ENCODE data around the gene ITPR3.

Gene ITPR3

GRCh38 chr6:33659986-33660385, 38.9 kb downstream of the ITPR3 start:
- peaks cover 3% of the 10 kb centered on the region for H3K4me1 ChIP-seq (ENCODE audit: control insufficient read depth, insufficient read depth, low read length, unreplicated experiment)
- no peaks in the 10 kb centered on the region for H3K36me3 ChIP-seq (ENCODE audit: insufficient read depth, low read length)
- H3K4me3 ChIP-seq (ENCODE audit: low read depth, low read length), result no peak overlapping the region

GRCh38 chr6:33661106-33661838, 40.1 kb downstream of the ITPR3 start:
- H3K4me1 ChIP-seq (ENCODE audit: control insufficient read depth, insufficient read depth, low read length, unreplicated experiment), result no peaks in the 10 kb centered on the region
- H2AFZ ChIP-seq (ENCODE audit: low read length, unreplicated experiment), result no peak overlapping the region
- H3K36me3 ChIP-seq (ENCODE audit: insufficient read depth, low read length), result no peaks in the 10 kb centered on the region
- no peak overlapping the region for H3K27ac ChIP-seq (ENCODE audit: low read depth, low read length)
- no peaks in the 10 kb centered on the region for H3K79me2 ChIP-seq (ENCODE audit: control insufficient read depth, insufficient read depth, low read length, unreplicated experiment)
- H3K27me3 ChIP-seq (ENCODE audit: insufficient read depth, low read length), result no peaks in the 10 kb centered on the region
- H3K4me3 ChIP-seq (ENCODE audit: low read depth, low read length), result no peak overlapping the region

More at GRCh38 chr6:33659986-33660385, 38.9 kb downstream of the ITPR3 start:
- no peaks in the 10 kb centered on the region for H3K27me3 ChIP-seq (ENCODE audit: insufficient read depth, low read length)
- H2AFZ ChIP-seq (ENCODE audit: low read length, unreplicated experiment), result no peak overlapping the region
- no peaks in the 10 kb centered on the region for H3K79me2 ChIP-seq (ENCODE audit: control insufficient read depth, insufficient read depth, low read length, unreplicated experiment)
- H3K27ac ChIP-seq (ENCODE audit: low read depth, low read length), result no peak overlapping the region

- H3K4me1 ChIP-seq (ENCODE audit: control insufficient read depth, insufficient read depth, low read length, unreplicated experiment), result no peaks in the 10 kb centered on the region
- H3K27ac ChIP-seq (ENCODE audit: low read depth, low read length), result no peak overlapping the region
- H3K4me3 ChIP-seq (ENCODE audit: low read depth, low read length), result no peak overlapping the region
- H3K27me3 ChIP-seq (ENCODE audit: insufficient read depth, low read length), result no peaks in the 10 kb centered on the region
- H2AFZ ChIP-seq (ENCODE audit: low read length, unreplicated experiment), result no peak overlapping the region
- no peaks in the 10 kb centered on the region for H3K36me3 ChIP-seq (ENCODE audit: insufficient read depth, low read length)
- H3K79me2 ChIP-seq (ENCODE audit: control insufficient read depth, insufficient read depth, low read length, unreplicated experiment), result no peaks in the 10 kb centered on the region
These were observed 41.2 kb downstream of the ITPR3 start for GRCh38 chr6:33662318-33662717.

GRCh38 chr6:33663028-33663427, 41.9 kb downstream of the ITPR3 start:
- no peaks in the 10 kb centered on the region for H3K4me1 ChIP-seq (ENCODE audit: control insufficient read depth, insufficient read depth, low read length, unreplicated experiment)
- H3K4me3 ChIP-seq (ENCODE audit: low read depth, low read length), result no peak overlapping the region
- no peaks in the 10 kb centered on the region for H3K36me3 ChIP-seq (ENCODE audit: insufficient read depth, low read length)
- H2AFZ ChIP-seq (ENCODE audit: low read length, unreplicated experiment), result no peak overlapping the region
- H3K27me3 ChIP-seq (ENCODE audit: insufficient read depth, low read length), result no peaks in the 10 kb centered on the region
- no peaks in the 10 kb centered on the region for H3K79me2 ChIP-seq (ENCODE audit: control insufficient read depth, insufficient read depth, low read length, unreplicated experiment)
- no peak overlapping the region for H3K27ac ChIP-seq (ENCODE audit: low read depth, low read length)

GRCh38 chr6:33663727-33664449, 42.8 kb downstream of the ITPR3 start:
- Histone ChIP-seq H3K4me3 (ENCODE audit: low read depth, low read length) (no peak overlapping the region), H3K27ac (ENCODE audit: low read depth, low read length) (no peak overlapping the region), H3K79me2 (ENCODE audit: control insufficient read depth, insufficient read depth, low read length, unreplicated experiment) (no peaks in the 10 kb centered on the region), H2AFZ (ENCODE audit: low read length, unreplicated experiment) (no peak overlapping the region), H3K27me3 (ENCODE audit: insufficient read depth, low read length) (no peaks in the 10 kb centered on the region), H3K36me3 (ENCODE audit: insufficient read depth, low read length) (no peaks in the 10 kb centered on the region), H3K4me1 (ENCODE audit: control insufficient read depth, insufficient read depth, low read length, unreplicated experiment) (no peaks in the 10 kb centered on the region)

- no peaks in the 10 kb centered on the region for H3K4me1 ChIP-seq (ENCODE audit: control insufficient read depth, insufficient read depth, low read length, unreplicated experiment)
- H3K36me3 ChIP-seq (ENCODE audit: insufficient read depth, low read length), result no peaks in the 10 kb centered on the region
- no peak overlapping the region for H2AFZ ChIP-seq (ENCODE audit: low read length, unreplicated experiment)
- H3K27me3 ChIP-seq (ENCODE audit: insufficient read depth, low read length), result no peaks in the 10 kb centered on the region
- H3K27ac ChIP-seq (ENCODE audit: low read depth, low read length), result no peak overlapping the region
- no peak overlapping the region for H3K4me3 ChIP-seq (ENCODE audit: low read depth, low read length)
- H3K79me2 ChIP-seq (ENCODE audit: control insufficient read depth, insufficient read depth, low read length, unreplicated experiment), result no peaks in the 10 kb centered on the region
These were observed 43.5 kb downstream of the ITPR3 start for GRCh38 chr6:33664506-33665057.

GRCh38 chr6:33665957-33666356, 44.8 kb downstream of the ITPR3 start:
- no peaks in the 10 kb centered on the region for H3K4me1 ChIP-seq (ENCODE audit: control insufficient read depth, insufficient read depth, low read length, unreplicated experiment)
- H3K79me2 ChIP-seq (ENCODE audit: control insufficient read depth, insufficient read depth, low read length, unreplicated experiment), result no peaks in the 10 kb centered on the region
- no peak overlapping the region for H2AFZ ChIP-seq (ENCODE audit: low read length, unreplicated experiment)
- H3K27ac ChIP-seq (ENCODE audit: low read depth, low read length), result no peak overlapping the region
- peaks cover 3% of the 10 kb centered on the region; the same call in 1 of the 2 replicates for H3K36me3 ChIP-seq (ENCODE audit: insufficient read depth, low read length)
- H3K4me3 ChIP-seq (ENCODE audit: low read depth, low read length), result no peak overlapping the region
- no peaks in the 10 kb centered on the region for H3K27me3 ChIP-seq (ENCODE audit: insufficient read depth, low read length)

GRCh38 chr6:33667072-33667471, 46.0 kb downstream of the ITPR3 start:
- no peaks in the 10 kb centered on the region for H3K79me2 ChIP-seq (ENCODE audit: control insufficient read depth, insufficient read depth, low read length, unreplicated experiment)
- H3K36me3 ChIP-seq (ENCODE audit: insufficient read depth, low read length), result peaks cover 8% of the 10 kb centered on the region; the same call in 1 of the 2 replicates
- no peaks in the 10 kb centered on the region for H3K4me1 ChIP-seq (ENCODE audit: control insufficient read depth, insufficient read depth, low read length, unreplicated experiment)
- no peak overlapping the region for H3K27ac ChIP-seq (ENCODE audit: low read depth, low read length)
- H3K27me3 ChIP-seq (ENCODE audit: insufficient read depth, low read length), result no peaks in the 10 kb centered on the region
- H3K4me3 ChIP-seq (ENCODE audit: low read depth, low read length), result no peak overlapping the region
- H2AFZ ChIP-seq (ENCODE audit: low read length, unreplicated experiment), result no peak overlapping the region

GRCh38 chr6:33667776-33668175, 46.7 kb downstream of the ITPR3 start:
- Histone ChIP-seq H3K4me3 (ENCODE audit: low read depth, low read length) (no peak overlapping the region), H3K27me3 (ENCODE audit: insufficient read depth, low read length) (no peaks in the 10 kb centered on the region), H3K27ac (ENCODE audit: low read depth, low read length) (no peak overlapping the region), H3K4me1 (ENCODE audit: control insufficient read depth, insufficient read depth, low read length, unreplicated experiment) (no peaks in the 10 kb centered on the region), H3K79me2 (ENCODE audit: control insufficient read depth, insufficient read depth, low read length, unreplicated experiment) (no peaks in the 10 kb centered on the region), H2AFZ (ENCODE audit: low read length, unreplicated experiment) (no peak overlapping the region), H3K36me3 (ENCODE audit: insufficient read depth, low read length) (peaks cover 8% of the 10 kb centered on the region; the same call in 1 of the 2 replicates)

- H3K27ac ChIP-seq (ENCODE audit: low read depth, low read length), result no peak overlapping the region
These were observed 47.2 kb downstream of the ITPR3 start for GRCh38 chr6:33668328-33668727.

More at GRCh38 chr6:33668328-33668727, 47.2 kb downstream of the ITPR3 start:
- H3K4me3 ChIP-seq (ENCODE audit: low read depth, low read length), result no peak overlapping the region
- H3K4me1 ChIP-seq (ENCODE audit: control insufficient read depth, insufficient read depth, low read length, unreplicated experiment), result peaks cover 5% of the 10 kb centered on the region
- H3K36me3 ChIP-seq (ENCODE audit: insufficient read depth, low read length), result peaks cover 8% of the 10 kb centered on the region; the same call in 1 of the 2 replicates
- no peak overlapping the region for H2AFZ ChIP-seq (ENCODE audit: low read length, unreplicated experiment)
- H3K27me3 ChIP-seq (ENCODE audit: insufficient read depth, low read length), result no peaks in the 10 kb centered on the region
- H3K79me2 ChIP-seq (ENCODE audit: control insufficient read depth, insufficient read depth, low read length, unreplicated experiment), result no peaks in the 10 kb centered on the region

Measured in ACC112 (cell line).